ENCODE results near the gene HSPA6. TPM values are rescaled to one million over a fixed set of nuclear protein-coding genes. Genes with fewer than 3 reads are reported as not detected.
"Not testable (repeated sequence)": the region's sequence is repeated elsewhere in the genome, so short reads cannot be mapped to it uniquely, and the experiment has no call there.

Gene HSPA6
- 1.4 TPM for total RNA-seq

- ATAC-seq = peak; percentile 92
Measured at GRCh38 chr1:161523817-161524741, at the start of gene HSPA6. Gene HSPA6 (plus strand): TSS chr1:161524540. CDS start chr1:161524659, 119 bp downstream.

GRCh38 chr1:161477711-161478110 lies 46.6 kb upstream of the HSPA6 start:
- not testable (repeated sequence) for ATAC-seq

GRCh38 chr1:161478985-161479384 lies 45.4 kb upstream of the HSPA6 start:
- ATAC-seq = no peak

- peak; percentile 75 for ATAC-seq
Measured at GRCh38 chr1:161480381-161481035, 43.8 kb upstream of the HSPA6 start.

- ATAC-seq = peak; percentile 95
Measured at GRCh38 chr1:161481624-161482392, 42.5 kb upstream of the HSPA6 start.

- ATAC-seq = no peak
Measured at GRCh38 chr1:161482610-161483009, 41.7 kb upstream of the HSPA6 start.

- ATAC-seq = no peak
Measured at GRCh38 chr1:161483361-161483760, 41.0 kb upstream of the HSPA6 start.

- no peak for ATAC-seq
Measured at GRCh38 chr1:161484613-161485012, 39.7 kb upstream of the HSPA6 start.

GRCh38 chr1:161486806-161487741 lies 37.3 kb upstream of the HSPA6 start:
- peak; percentile 92 for ATAC-seq

- ATAC-seq = no peak
Measured at GRCh38 chr1:161491472-161491871, 32.9 kb upstream of the HSPA6 start.

- no peak for ATAC-seq
Measured at GRCh38 chr1:161492827-161493226, 31.5 kb upstream of the HSPA6 start.

- no peak for ATAC-seq
Measured at GRCh38 chr1:161494091-161494735, 30.1 kb upstream of the HSPA6 start.

- no peak for ATAC-seq
Measured at GRCh38 chr1:161495490-161495889, 28.9 kb upstream of the HSPA6 start.

- no peak for ATAC-seq
Measured at GRCh38 chr1:161497961-161498360, 26.4 kb upstream of the HSPA6 start.

- no peak for ATAC-seq
Measured at GRCh38 chr1:161498646-161499045, 25.7 kb upstream of the HSPA6 start.

GRCh38 chr1:161499099-161500039 lies 25.0 kb upstream of the HSPA6 start:
- ATAC-seq = no peak

- ATAC-seq = no peak
Measured at GRCh38 chr1:161501234-161501633, 23.1 kb upstream of the HSPA6 start.

- no peak for ATAC-seq
Measured at GRCh38 chr1:161502181-161502580, 22.2 kb upstream of the HSPA6 start.

GRCh38 chr1:161502641-161503393 lies 21.5 kb upstream of the HSPA6 start:
- no peak for ATAC-seq
